ENCODE measurements around the gene MSGN1.

Gene MSGN1, protein sequence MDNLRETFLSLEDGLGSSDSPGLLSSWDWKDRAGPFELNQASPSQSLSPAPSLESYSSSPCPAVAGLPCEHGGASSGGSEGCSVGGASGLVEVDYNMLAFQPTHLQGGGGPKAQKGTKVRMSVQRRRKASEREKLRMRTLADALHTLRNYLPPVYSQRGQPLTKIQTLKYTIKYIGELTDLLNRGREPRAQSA

DNA sequence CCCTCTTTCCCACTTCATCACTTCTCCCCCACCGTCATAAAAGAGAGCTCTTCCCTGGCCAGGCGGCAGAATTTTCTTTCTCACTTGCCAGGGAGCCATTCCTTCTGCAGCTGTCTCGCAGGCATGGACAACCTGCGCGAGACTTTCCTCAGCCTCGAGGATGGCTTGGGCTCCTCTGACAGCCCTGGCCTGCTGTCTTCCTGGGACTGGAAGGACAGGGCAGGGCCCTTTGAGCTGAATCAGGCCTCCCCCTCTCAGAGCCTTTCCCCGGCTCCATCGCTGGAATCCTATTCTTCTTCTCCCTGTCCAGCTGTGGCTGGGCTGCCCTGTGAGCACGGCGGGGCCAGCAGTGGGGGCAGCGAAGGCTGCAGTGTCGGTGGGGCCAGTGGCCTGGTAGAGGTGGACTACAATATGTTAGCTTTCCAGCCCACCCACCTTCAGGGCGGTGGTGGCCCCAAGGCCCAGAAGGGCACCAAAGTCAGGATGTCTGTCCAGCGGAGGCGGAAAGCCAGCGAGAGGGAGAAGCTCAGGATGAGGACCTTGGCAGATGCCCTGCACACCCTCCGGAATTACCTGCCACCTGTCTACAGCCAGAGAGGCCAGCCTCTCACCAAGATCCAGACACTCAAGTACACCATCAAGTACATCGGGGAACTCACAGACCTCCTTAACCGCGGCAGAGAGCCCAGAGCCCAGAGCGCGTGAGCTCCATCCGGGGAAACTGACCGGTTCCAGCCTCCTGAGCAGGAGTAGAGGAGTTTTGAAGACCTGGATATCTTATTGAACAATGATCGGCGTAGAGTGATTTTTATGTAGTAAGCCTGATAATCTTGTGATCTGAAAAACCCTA is at the start of gene MSGN1:
TSS of gene MSGN1 (plus strand) at position 65 of the 850 bp plus-strand sequence. CDS start at position 124, 59 bp downstream.
- no peak for DNase-seq

DNA sequence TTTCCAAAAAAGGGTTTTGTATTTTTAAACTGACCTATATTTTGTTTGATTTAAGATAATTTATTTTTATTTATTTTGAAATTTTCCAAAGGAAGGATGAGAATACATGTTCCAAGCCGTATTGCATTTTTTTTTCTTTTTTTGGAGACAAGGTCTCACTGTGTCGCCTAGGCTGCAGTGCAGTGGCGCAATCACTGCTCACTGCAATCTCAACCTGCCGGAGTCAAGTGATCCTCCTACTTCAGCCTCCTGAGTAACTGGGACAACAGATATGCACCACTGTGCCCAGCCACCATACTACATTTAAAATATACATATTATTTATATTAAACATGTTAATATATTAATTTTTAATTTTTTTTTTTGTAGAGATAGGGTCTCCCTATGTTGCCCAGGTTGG is 47.4 kb upstream of the MSGN1 start:
- DNase-seq = no peak

DNA sequence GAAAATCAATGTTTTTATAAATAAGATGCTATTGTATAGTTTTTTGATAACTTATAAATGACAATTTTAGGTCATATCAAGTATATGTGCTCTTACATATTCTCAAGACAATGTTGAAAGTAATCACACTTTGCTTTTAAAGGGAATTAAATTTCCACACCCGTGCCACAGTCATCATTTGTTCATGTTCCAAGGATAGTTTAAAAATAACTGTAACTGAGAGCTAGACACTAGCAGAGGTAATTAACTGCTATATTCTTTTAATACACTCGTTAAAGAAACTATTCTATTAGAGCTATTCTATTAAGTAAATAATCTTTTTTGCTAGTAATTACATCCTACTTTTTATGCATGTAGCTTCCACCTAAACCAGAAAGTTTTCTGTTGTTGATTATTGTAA is 44.3 kb upstream of the MSGN1 start:
- DNase-seq = no peak

DNA sequence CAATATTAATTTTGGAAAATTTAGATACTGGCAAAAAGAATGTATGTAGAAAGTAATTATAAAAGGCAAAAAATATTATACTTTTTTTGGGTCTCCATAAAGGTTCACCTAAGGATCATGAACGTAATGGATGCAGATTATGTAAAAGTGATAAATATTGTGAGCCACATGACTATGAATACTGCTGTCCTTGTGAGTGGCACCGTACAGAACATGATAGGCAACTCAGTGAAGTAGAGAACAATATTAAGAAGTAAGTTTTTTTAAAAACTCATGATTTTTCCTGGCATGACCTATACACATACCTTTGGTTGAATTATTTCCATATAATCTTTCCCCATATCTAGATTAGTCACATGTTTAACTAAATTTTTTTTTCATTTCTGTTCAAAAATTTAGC is 43.7 kb upstream of the MSGN1 start:
- no peak for DNase-seq

DNA sequence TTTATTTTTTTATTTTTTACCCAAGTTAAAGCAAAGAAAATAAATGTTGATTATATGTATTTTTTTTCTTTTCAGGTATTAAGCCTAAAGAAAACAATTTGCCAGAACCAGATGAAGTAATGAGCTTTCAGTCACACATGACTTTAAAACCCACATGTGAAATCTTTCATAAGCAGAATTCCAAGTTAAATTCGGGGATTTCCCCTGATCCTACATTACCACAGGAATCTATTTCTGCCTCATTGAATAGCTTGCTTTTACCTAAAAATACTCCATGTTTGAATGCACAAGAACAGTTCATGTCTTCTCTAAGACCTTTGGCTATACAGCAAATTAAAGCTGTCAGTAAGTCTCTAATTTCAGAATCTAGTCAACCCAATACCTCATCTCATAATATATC is 35.7 kb upstream of the MSGN1 start:
- no peak for DNase-seq

DNA sequence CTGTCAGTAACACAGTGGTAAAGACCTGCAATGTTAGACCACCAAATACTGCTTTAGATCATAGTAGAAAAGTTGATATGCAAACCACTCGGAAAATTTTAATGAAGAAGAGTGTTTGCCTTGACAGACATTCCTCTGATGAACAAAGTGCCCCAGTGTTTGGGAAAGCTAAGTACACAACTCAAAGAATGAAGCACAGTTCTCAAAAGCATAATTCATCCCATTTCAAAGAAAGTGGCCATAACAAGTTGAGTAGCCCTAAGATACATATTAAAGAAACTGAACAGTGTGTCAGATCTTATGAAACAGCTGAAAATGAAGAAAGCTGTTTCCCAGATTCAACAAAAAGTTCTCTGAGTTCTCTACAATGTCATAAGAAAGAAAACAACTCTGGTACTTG is 34.8 kb upstream of the MSGN1 start:
- DNase-seq = no peak

DNA sequence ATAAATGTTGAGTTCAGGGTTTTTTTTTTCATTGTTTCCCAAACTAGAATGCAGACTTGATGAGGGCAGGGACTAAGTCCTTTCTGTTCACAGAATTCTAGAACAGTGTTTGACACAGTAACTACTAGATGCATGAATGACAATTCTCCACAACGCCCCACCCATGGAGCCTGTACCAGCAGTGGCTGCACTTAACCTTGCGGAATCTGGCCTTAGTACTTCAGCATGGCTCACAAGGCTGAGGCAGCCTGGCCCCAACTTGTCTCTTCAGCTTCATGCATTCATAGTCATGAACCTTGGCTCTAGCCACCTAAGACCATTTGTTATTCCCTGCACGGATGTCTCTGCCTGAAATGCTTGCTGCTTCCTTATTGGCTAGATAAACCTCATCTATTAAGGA is 29.5 kb upstream of the MSGN1 start:
- no peak for DNase-seq

DNA sequence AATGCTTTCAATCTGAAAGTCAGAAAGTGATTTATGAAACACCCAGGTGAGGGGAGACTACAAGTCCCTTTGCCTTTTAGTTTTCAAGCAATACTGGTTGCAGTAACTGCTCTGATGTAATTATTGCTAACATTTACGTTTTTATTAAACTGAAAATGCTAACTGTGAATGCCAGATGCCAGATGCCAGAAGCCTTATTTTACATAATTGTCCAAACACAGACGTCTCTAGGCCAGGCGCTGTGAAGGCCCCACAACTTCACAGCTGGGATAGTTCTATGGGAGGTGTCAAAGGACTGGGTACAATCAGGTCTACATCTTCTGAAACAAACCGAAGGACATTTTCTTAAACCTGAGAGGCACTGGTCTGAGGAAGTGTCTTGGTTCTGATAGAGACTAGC is 27.5 kb upstream of the MSGN1 start:
- no peak for DNase-seq

DNA sequence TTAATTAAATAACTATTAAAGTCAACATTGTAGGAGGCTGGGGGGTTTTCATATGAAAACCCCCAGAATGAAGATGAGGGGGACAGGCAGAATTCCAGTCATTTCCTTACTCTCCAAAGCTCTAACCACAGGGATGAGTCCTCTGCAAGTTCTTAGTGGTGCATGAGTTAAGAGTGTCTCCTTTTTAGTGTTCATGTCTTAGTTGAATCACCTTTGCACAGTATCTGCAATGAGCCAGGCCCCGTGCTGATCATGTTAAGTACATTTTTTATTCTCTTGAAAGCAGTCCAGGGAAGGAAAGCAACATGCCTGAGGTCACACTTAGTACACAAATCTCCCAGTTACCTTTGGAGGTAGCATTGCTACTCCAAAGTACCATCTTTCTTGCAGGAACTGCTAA is 25.7 kb upstream of the MSGN1 start:
- DNase-seq = no peak

DNA sequence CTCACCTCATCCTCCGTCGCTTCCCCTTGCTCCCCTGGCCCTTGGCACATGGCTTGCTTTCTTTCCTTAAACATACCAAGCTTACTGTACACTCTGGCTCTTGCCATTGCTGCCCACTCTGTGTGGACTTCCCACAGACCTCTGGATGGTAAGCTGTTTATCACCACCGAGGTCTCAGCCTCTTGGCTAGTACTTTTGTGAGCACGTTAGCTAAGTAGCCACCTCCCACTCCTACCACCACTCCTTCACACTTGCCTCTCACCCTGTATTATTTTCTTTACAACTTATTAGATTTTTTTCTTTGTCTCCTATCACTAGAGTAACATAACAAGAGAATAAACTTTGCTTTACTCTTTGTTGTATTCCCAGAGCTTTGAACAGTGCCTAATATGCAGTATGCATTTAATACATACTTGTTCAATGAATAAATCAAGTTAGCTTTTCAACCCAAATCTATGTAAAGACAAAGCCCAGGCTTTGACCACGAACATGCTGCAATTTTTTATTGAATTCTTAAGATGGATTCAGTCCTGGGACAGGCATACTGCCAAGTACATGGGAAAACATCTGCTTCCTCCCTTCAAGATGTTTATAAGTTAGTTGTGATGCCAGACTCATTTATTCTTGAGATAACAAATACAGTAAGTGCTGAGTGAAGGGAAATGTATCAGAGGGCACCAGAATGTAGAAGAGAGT is 25.0 kb upstream of the MSGN1 start:
- no peak for DNase-seq

DNA sequence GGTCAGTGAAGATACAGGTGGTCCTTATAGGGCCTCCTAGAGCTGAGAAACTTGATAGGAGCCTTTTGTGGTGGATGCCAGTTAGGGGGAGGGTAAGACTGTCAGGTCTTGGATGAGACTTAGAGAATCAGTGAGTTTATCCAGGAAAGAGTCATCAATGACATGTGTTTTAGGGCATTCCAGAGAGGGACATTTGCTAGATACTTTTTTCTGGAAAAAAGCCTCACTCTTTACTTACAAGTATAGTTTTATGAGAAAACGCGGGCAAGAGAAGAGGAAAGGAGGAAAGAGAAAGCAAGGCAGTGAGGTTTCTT is 24.5 kb upstream of the MSGN1 start:
- no peak for DNase-seq

DNA sequence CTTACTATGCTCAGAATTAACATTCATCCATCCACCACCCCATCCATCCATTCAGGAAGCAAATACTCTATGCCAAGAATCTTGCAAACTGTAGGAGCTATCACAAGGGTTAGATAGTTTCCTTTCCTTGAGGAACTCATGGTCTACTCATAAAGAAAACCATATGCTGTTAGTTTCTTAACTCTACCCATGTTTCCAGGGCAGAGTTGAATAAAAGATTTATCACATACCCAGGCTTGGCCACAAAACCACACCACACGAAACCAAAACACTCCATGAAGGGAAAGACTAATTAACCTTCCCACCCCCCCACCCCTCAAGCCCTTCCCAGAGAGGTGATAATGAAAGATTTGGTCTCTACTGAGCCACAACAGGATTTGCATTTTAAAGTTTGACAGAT is 23.7 kb upstream of the MSGN1 start:
- DNase-seq = no peak

DNA sequence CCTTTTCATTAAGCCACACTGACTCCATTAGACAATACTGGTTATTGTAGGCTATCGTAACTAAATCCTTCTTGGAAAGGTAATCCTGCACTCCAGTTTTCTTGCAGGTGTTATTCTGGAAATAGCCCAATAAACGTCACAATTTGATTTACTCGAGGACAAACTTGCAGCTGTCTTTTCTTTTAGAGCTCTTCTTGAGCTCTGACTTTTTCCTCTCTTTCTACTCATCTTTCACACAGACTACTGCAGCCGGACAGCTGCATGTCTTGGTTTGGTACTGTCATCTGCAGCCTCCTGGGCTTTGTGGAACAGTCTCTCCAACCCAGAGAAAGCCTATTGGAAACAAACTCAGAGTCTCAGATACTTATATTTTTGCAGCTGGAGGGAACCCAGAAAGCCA is 23.0 kb upstream of the MSGN1 start:
- DNase-seq = no peak

DNA sequence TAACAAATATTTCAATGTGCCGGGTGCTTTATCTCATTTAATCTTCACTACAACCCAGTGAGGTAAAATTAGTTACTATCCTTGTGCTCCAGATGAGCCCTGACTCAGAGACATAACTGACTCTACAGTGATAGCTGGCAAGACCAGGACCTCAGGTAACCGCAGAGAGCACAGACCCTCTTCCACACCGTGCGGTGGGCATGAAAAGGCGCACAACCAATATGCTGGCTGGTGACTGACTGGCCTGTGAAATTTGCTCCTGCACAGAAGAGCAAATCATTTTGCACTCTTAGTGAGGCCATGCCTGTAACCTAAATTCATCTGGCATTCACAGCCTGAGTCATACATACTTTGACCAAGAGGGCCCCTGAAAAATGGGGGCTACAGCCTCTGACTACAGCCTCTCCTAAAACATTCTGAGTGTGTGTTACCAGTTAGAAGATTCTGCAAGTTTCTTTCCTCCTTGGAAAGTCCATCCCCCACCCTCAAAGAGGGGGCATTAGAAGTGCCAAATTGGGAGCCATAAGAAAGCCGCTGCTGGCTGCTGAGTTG is 22.4 kb upstream of the MSGN1 start:
- no peak for DNase-seq

DNA sequence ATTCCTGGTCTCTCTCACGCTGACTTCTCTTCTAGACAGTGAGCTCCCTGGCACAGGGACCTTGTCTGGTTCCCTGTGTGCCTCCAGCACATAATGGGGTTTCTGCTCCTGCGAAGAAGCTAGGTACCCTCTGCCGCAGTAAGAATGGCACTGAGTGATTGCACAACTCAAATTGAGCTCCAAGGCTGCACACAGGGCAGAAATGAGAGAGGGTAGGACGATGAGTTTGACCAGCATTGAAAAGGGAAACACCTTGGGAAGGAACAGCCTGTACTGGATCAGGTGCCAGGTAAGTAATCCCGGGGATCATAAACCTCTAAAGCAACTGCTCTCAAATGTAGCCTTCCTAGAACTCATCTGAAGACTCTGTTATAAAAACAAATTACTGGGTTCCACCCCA is 21.0 kb upstream of the MSGN1 start:
- no peak for DNase-seq

DNA sequence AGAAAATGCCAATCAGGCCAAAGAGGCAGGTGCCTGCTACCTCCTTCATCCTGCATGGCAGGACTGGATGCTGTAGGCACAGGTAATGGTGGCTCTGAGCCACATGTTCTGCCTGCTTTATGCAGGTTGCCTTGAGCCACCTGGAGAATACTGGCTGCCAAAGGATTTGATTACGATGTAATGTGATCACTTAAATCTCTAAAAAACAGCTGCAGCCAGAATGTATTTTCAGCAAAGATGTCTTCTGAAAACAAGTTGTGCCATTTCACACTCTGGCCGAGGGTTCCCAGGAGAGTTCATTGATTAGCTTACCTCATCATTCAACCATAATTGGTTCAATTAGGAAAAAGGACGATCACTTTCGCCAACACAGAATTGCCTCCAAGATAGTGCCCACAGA is 17.9 kb upstream of the MSGN1 start:
- no peak for DNase-seq

DNA sequence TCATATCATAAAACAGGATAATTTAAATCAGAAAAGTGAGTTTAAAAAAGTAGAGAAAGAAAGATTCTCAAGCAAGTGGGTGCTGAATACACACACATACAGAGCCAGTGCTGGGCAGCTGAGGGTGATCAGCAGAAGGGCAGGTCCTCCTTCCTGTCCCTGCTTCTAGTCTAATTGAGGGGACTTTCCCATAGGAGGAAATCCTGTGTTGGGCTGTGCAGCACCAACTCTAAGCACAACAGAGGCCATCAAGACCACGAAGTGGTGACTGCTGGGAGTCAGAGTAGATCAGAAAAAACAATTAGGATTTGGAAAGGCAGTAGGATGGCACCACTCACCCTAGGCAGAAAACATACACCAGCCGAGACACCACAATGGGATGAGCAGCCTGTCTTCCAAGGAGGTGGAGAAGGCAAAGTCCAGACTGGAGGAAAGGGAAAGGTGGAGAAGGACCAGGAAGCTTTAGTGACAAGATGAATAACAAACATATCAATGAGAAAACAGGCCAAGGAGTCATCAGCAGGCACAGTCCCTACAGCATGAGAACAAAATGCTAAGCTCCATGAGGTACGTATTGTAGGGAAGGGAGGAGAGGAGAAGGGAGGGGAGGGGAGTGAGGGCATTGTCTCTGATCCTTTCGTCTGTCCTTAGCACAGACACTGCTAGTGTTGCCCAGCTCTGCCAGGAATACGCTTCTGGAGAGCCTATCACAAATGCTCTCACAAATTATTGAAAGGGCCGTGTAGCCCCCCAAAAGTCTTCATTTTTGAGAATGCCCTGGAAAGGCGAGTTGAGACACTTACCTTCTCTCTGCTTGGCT is 16.7 kb upstream of the MSGN1 start:
- DNase-seq = no peak

DNA sequence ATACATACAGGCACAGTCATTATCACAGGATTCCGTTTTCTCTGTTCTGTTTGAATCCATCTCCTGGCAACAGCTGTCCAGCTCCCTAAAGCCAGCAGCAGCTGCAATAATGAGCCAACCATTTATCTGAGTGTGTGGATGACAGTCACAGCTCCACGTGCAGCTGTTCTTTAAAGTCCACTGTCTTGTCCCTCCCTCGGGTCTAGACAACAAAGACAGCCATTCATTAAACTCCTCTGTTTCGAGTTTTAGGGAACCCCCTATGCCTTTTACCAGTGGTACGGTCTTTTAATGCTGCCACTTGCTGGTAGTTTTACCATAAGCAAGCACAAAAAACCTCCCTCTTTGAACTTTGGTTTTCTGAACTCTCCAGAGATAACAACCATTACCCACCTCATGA is 16.0 kb upstream of the MSGN1 start:
- no peak for DNase-seq

DNA sequence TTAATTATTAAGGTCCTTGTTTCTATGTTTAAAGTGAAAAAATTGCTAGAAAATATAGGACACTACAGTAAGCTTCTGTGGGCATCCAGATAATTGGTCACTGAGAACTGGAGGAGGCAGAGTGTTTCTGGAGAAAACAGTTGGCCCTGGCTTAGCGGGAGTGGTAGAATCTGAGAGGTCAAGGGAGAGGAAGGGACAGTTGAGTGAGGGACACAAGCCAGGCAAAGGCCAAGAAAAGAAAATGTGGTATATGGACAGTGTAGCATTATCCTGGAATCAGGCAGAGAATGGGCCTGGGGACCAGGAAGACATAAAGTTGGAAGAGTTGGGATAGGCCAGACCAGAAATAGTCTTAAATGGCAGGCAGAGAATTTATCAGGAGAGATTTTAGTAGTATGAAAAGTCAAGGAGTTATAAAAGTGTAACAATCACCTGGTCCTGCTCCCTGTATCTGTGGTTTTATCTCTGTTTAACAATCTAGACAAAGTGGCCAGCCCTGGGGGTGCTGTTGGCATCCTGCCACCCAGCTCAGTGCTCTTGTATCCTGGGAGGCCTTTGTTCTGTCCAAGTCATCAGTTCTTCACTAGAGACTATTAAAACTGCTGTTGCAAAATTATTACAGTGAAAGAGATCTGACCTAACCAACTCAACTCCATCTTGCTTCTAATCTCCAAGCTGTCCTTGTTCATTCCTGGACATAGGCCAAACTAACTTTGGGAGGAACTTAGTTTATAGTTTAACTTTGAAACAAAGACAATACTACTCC is 15.4 kb upstream of the MSGN1 start:
- no peak for DNase-seq

DNA sequence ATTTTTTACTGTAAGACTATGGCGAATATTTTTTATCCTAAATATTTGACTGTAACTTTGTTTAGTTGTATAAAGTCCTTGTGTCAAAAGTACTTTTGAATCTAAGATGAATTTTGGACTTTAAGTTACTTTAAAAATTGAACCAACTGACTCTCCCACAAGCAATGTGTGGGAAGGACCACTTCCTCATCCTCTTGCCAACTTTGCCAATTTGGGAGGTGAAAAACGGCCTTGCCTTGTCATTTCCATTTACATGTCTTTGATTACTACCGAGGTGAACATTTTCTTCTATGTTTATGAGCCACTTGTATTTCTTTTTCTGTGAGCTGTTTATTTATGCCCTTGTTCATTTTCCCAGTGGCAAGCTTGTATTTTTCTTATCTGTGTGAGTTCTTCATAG is 12.8 kb upstream of the MSGN1 start:
- no peak for DNase-seq

DNA sequence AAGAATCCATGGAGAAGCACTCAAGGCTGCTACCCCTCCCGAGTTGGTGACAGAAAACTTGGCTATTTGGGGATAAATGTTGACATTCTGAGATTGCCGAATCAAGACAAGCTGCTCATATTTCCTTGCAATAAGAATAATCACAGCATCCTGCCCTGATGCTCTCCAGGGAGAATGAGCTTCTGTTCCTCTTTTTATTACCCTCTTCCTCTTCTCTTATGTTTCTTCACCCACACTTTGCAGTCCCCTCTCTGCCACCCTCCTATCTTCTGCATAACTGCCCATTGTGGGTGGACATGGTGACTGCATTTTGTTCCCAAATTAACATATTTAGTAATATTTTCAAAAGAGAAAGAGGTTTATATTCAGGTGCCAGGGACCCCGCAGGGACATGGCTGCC is 11.9 kb upstream of the MSGN1 start:
- no peak for DNase-seq

DNA sequence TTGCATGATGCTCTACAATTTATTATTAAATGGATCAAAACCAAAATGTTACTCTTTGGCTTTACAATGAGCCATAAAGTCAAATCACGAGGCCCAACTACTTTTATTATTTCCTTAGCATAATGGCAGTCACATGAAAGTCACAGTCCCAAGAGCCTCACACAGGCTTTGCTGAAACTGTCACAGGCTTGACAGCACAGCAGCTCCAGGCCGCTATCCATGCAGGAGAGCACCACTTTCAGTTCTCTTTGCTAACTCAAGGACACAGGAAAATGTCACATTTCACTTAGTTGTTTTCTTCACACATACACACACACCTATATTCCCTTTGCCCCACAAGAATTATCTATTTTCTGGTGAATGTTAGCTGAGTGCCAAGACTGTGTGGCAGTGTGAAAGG is 11.1 kb upstream of the MSGN1 start:
- no peak for DNase-seq

Data from stimulated activated CD4-positive, alpha-beta T cell treated with anti-CD3 and anti-CD28 coated beads, Interleukin-2, amount 100 ng/mL, for 48 hours (primary cell).